Sigmoid colon (tissue), 4 donors: ENCODE results near the gene CPNE9.

Experiments
- EP300 ChIP-seq, 4 donors: sonication (generic); formaldehyde crosslinking; IDR thresholded peaks; one replicate each; pipeline ENCODE4 v1.6.1; 2017; ENCODE audit warnings: antibody characterized with exemption in 4 of 4
- POLR2A ChIP-seq, 2 donors: fragments of 450-650 bp; IDR thresholded peaks; one replicate each; pipeline ENCODE4 v1.6.1; 2016; ENCODE audit warnings: antibody characterized with exemption in 2 of 2, mild to moderate bottlenecking in 2 of 2, moderate library complexity in 2 of 2
- POLR2AphosphoS5 ChIP-seq, 4 donors: sonication (generic); formaldehyde crosslinking; IDR thresholded peaks; one replicate each; pipeline ENCODE4 v1.6.1; 2017; ENCODE audit warnings: antibody characterized with exemption in 4 of 4
- TF ChIP-seq, protein P1 (sequence below), 4 experiments: fragments of 450-650 bp in 3 of 4; fragments of 200-600 bp in 1 of 4; IDR thresholded peaks; one replicate each; pipeline ENCODE4 v1.5.1; 2016 to 2019; ENCODE audit warnings: antibody characterized with exemption in 4 of 4, mild to moderate bottlenecking in 3 of 4, moderate library complexity in 2 of 4

DNA sequence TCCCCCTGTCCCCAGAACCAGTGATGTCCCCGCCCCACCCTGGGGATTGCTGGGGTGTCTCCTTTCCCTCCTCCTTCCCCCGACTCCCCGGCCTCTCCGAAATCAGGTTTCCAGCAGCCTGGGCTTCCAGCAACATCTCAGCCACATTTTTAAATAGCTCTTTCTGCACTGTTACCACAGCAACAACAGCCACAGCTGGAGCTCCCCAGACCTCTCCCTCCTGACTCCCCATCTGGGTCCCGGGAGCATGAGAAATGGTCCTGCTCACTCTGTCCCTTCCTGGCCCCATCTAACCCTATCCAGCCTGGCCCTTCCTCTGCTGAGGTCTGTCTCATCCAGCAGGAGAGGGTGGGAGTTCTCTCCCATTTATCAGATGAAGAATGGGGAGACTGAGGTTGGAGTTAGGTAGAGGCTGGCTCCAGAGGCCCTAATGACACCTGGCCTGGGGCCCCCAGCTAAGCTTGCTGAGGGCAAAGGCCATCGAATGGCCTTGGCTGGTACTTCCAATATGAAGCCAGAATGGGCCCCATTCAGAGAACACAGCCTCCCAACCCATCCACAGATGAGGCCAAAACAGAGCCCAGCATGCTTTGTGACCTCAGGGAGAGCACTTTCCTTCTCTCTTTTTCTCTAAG, 64.6 kb downstream of the CPNE9 start:
- TF ChIP-seq, protein P1, sequence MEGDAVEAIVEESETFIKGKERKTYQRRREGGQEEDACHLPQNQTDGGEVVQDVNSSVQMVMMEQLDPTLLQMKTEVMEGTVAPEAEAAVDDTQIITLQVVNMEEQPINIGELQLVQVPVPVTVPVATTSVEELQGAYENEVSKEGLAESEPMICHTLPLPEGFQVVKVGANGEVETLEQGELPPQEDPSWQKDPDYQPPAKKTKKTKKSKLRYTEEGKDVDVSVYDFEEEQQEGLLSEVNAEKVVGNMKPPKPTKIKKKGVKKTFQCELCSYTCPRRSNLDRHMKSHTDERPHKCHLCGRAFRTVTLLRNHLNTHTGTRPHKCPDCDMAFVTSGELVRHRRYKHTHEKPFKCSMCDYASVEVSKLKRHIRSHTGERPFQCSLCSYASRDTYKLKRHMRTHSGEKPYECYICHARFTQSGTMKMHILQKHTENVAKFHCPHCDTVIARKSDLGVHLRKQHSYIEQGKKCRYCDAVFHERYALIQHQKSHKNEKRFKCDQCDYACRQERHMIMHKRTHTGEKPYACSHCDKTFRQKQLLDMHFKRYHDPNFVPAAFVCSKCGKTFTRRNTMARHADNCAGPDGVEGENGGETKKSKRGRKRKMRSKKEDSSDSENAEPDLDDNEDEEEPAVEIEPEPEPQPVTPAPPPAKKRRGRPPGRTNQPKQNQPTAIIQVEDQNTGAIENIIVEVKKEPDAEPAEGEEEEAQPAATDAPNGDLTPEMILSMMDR (IDR thresholded peaks at IDR 0.05), result no peak
- TF ChIP-seq POLR2AphosphoS5 (IDR thresholded peaks at IDR 0.05), result no peak
- no peak for TF ChIP-seq EP300 (IDR thresholded peaks at IDR 0.05)
- no peak for TF ChIP-seq POLR2A (IDR thresholded peaks at IDR 0.05)
